CD4-positive, alpha-beta T cell treated with Interleukin-12 subunit alpha and Interleukin-12 subunit beta, for 1 hour (primary cell): ENCODE measurements around the gene SIGLEC9.
"Not testable (repeated sequence)": the region's sequence is repeated elsewhere in the genome, so short reads cannot be mapped to it uniquely, and the experiment has no call there.

Experiments used
- DNase-seq: peaks from one replicate; pipeline ENCODE4 v3.0.0-alpha.2; 2020

SIGLEC9 gene

GRCh38 chr19:51125421-51126075 lies 842 bp downstream of the SIGLEC9 start:
- no peak for DNase-seq

- no peak for DNase-seq
Measured at GRCh38 chr19:51127032-51127431, 2.3 kb downstream of the SIGLEC9 start.

GRCh38 chr19:51127755-51128154 lies 3.0 kb downstream of the SIGLEC9 start:
- DNase-seq = no peak

GRCh38 chr19:51128227-51128626 lies 3.5 kb downstream of the SIGLEC9 start:
- DNase-seq = no peak

GRCh38 chr19:51129716-51130115 lies 5.0 kb downstream of the SIGLEC9 start:
- no peak for DNase-seq

GRCh38 chr19:51131780-51132680 lies 7.3 kb downstream of the SIGLEC9 start:
- peak; percentile 40 for DNase-seq

GRCh38 chr19:51135004-51135403 lies 10.3 kb downstream of the SIGLEC9 start:
- DNase-seq = no peak

- no peak for DNase-seq
Measured at GRCh38 chr19:51135986-51136762, 11.5 kb downstream of the SIGLEC9 start.

- no peak for DNase-seq
Measured at GRCh38 chr19:51136851-51137551, 12.3 kb downstream of the SIGLEC9 start.

- no peak for DNase-seq
Measured at GRCh38 chr19:51137792-51138425, 13.2 kb downstream of the SIGLEC9 start.

GRCh38 chr19:51138549-51138979 lies 13.9 kb downstream of the SIGLEC9 start:
- no peak for DNase-seq

- DNase-seq = no peak
Measured at GRCh38 chr19:51139299-51140014, 14.8 kb downstream of the SIGLEC9 start.

- no peak for DNase-seq
Measured at GRCh38 chr19:51140441-51140840, 15.7 kb downstream of the SIGLEC9 start.

- no peak for DNase-seq
Measured at GRCh38 chr19:51141181-51141580, 16.5 kb downstream of the SIGLEC9 start.

- DNase-seq = no peak
Measured at GRCh38 chr19:51142119-51142518, 17.4 kb downstream of the SIGLEC9 start, which contains the start of gene SIGLEC7. Gene SIGLEC7 (plus strand): TSS chr19:51142301. CDS start chr19:51142370, 69 bp downstream.

GRCh38 chr19:51142809-51143475 lies 18.2 kb downstream of the SIGLEC9 start:
- not testable (repeated sequence) for DNase-seq

- no peak for DNase-seq
Measured at GRCh38 chr19:51143486-51143885, 18.8 kb downstream of the SIGLEC9 start.

GRCh38 chr19:51144482-51145045 lies 19.9 kb downstream of the SIGLEC9 start:
- DNase-seq = no peak

- DNase-seq = no peak
Measured at GRCh38 chr19:51145916-51146493, 21.3 kb downstream of the SIGLEC9 start.

- DNase-seq = no peak
Measured at GRCh38 chr19:51146751-51147150, 22.0 kb downstream of the SIGLEC9 start.
